GM18861 (cell line): ENCODE measurements around the gene MRAP.

Source experiments
- ATAC-seq: cut with Tn5 transposase; IDR thresholded peaks from one replicate; pipeline ENCODE4 v1.9.1; 2021; ENCODE audit not compliant: unreplicated experiment

MRAP gene

GRCh38 chr21:32347977-32348376 lies 49.3 kb downstream of the MRAP start:
- no peak for ATAC-seq

DNA sequence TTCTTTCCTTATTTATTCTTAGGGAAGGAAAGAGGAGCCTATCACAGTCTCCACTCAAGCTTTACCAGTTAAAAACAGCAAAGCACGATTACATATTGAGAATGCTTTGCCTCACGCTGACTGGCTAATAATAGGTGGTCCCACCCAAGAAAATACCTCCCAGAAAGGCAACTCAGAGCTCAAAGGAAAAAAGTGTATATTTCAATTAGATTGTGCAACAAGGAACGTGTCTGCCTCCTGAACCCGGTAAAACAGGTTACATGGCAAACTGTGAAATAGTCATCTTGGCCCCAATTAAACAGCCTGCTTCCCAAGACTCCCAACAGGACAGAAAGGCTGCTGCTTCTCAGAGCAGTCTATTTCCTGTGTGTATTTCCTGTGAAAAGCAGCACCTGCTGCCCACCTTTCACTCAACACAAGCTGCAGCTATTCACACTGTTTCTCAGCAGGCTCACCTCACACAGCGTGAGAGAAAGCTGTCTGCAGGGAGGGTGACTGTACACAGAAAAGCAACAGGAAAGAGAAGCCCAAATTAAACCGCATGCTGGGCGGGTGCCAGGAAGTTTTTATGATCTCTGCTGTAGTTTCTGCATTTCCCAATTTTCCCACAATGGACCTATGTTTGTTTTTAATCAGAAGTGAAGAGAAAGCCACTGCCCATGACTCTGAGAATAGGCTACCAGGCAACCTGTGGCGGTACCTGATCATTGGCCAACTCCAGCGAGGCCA lies 50.1 kb downstream of the MRAP start:
- ATAC-seq, result no peak

DNA sequence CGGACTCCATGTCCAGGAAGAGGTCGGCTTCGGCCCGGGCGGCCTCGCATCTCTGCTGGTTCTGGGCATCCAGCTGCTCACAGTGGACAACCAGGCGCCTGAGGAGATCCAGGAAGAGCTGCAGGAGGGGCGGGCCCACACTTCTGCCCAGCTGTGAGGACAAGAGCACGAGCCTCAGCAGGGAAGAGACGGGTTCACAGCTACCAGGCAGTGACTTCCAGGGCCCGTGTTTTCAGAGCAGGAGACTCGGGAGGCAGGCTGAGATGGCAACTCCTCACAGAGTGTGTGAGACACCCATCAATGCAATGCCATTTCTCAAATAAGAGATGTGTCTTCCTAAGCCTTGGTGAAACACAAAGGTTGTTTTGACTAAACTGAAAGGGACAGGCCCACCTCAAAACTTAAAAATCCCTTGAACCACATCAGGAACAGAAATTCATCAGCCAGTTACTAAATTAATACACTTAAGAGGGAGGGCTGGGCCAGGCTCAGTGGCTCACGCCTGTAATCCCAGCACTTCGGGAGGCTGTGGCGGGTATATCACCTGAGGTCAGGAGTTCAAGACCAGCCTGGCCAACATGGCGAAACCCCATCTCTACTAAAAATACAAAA lies 50.8 kb downstream of the MRAP start:
- ATAC-seq, result no peak

DNA sequence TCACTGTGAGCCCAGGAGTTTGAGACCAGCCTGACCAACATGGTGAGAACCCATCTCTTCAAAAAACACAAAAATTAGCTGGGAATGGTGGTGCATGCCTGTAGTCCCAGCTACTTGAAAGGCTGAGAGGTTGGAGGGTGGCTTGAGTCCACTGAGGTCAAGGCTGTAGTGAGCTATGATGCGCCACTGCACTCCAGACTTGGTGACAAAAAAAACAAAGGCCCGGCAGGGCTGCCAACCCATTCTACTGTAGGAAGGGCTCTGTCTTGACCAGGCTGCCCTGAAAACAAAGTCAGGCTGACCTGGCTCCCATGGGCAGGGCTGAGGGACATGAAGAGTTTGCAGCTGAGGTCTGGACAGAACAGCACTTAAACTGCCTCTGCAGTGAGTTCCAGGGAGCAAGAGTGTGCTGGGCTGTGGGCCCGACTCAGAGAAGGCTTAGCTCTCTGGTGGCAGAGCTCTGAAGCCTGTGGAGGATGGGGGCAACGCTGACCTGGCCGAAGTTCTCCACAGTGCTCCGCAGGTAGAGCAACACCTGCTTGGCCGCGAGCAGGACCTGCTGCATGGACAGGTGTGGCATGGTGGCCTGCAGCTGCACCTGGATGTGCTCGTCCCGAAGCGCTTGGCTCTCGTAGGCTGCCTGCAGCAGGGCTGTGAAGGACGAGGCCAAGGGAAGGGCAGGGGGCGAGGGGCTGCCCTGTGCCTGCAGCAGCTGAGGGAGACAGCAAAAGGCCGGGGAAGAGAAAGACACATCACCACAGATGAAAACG lies 51.7 kb downstream of the MRAP start:
- no peak for ATAC-seq

DNA sequence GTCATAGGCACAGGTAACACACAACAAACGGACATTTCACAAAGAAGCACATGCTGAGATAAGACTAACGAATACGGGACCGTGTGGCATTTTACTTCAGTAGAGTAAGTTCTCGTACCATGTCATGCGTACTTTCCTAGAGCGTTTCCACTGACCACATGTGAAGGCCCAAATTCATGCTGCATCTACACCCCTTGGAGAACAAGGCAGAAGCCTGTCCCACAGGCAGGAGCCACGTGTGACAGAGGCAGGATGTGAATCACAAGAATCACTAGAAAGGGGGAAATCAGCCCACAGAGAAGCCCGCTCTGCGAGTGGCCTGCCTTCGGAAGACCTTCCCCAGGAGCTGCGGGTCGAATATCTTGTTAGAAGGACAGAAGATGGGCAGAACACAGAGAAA lies 52.3 kb downstream of the MRAP start:
- ATAC-seq, result no peak

DNA sequence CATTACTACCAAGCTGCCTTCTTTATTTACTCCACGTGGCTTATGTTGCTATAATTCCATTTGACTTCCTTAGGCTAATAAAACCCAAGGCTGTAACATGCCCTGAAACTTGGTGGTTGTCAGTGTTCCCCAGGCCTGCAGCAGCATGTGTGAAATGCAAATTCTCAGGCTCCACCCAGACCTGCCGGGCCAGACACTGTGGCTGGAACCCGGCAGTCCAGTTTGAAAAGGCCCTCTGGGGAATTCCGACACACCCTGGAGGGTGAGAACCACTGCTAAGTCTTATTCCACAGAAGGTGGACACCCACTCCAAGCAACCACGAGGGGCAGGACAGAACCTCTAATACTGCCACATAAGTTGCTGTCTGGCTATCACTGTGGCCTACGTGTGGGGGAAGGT lies 52.8 kb downstream of the MRAP start:
- ATAC-seq, result no peak

DNA sequence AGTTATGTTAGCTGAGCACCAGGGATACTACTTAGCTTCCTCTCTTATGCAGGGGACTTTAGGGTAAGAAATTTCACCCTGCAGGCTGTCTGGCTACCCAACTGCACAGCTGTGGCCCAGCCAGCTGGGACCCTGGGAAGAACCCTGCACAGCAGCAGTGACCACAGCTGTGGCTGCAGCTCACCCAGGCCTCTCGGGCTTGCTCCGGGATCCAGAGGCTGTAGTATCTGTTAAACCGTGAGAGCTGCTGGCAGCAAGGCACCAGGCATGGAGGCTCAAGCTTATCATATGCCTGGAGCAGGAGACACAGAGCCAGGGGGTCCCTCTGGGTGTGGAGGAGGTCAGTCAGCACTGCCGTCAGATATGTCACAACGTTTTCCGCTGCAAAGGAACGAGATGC lies 53.9 kb downstream of the MRAP start:
- no peak for ATAC-seq

DNA sequence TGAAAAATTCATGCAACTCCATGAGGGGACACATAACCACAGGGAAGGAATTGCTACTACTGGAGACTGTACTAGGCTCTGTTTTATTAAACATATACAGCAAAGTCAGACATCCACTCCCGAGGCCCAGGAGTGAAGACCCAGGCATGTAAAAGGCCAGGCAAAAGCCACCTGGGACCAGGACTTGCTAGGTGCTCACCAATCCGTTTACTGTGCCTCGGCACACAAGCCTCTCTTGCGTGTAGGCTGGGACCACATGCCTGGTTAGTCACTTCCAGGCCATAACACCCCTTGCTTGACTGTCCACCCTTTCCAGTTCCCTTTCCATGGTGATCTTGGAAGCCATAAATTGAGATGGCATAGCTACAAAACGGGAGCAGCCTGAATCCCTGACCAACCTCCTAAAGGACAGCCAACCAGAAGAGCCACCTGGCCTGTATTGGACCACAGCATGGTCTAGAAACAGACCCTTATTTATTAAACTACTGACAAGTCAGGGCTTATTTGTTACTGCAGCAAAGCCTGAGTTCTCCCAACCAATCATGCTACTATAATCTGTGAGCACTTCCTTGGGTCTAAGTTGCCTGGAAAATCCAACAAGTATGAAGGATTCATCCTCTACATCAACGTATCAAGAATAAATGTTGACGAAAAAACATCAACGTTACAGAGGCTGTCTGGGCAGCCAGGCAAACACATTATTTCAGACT lies 54.5 kb downstream of the MRAP start:
- ATAC-seq, result no peak

- no peak for ATAC-seq
Observed at GRCh38 chr21:32356874-32357395, 58.3 kb downstream of the MRAP start.

DNA sequence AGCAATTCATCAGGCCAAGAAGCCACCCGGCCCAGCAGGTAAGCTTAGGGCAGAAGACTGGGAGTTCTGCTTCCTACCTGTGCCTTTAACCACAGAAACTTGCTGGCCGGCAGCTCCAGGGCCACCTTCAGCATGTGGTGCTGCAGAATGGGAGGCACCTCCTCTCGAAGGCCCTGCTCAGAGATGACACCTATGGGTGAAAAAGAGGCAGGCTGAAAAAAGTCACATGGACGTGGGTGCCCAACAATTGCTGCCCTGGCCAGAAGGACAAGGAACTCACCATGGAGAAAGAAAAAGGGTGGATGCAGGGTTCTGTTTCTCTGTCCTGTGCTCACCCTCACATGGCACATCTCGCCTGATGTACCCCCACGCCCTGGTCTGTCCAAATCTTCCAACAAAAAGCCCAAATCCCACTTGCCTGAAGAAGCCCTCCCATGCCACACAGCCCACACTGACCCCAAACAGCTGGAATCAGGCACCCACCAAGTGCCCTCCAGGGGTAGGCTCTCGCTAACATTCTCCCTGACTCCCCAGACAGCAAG lies 61.1 kb downstream of the MRAP start:
- ATAC-seq, result no peak

- ATAC-seq, result no peak
Observed at GRCh38 chr21:32360401-32360975, 61.8 kb downstream of the MRAP start.
